ENCODE data around the gene ATG2A. TPM values are rescaled to one million over a fixed set of nuclear protein-coding genes. Genes with fewer than 3 reads are reported as not detected.
"Not testable (repeated sequence)": the region's sequence is repeated elsewhere in the genome, so short reads cannot be mapped to it uniquely, and the experiment has no call there.

ATG2A gene
- total RNA-seq, 1 donor from 2014 or later, result 8.1 TPM

GRCh38 chr11:64854534-64855502 lies 62.2 kb downstream of the ATG2A start:
- DNase-seq, result no peak

GRCh38 chr11:64854157-64854533 lies 62.9 kb downstream of the ATG2A start:
- DNase-seq, result no peak

- DNase-seq, result no peak
Observed at GRCh38 chr11:64853709-64854108, 63.3 kb downstream of the ATG2A start.

GRCh38 chr11:64852804-64853509 lies 64.1 kb downstream of the ATG2A start:
- no peak for DNase-seq

GRCh38 chr11:64851831-64852351 lies 65.1 kb downstream of the ATG2A start:
- no peak for DNase-seq

- no peak for DNase-seq
Observed at GRCh38 chr11:64850979-64851567, 65.9 kb downstream of the ATG2A start.

- DNase-seq, result no peak
Observed at GRCh38 chr11:64849598-64850356, 67.2 kb downstream of the ATG2A start.

GRCh38 chr11:64848826-64849597 lies 68.0 kb downstream of the ATG2A start:
- no peak for DNase-seq

- DNase-seq, result no peak
Observed at GRCh38 chr11:64848214-64848825, 68.7 kb downstream of the ATG2A start.

GRCh38 chr11:64846998-64847666 lies 69.9 kb downstream of the ATG2A start:
- DNase-seq, result peak; percentile 64

- DNase-seq, result not testable (repeated sequence)
Observed at GRCh38 chr11:64845776-64846129, 71.3 kb downstream of the ATG2A start.

GRCh38 chr11:64845129-64845775 lies 71.8 kb downstream of the ATG2A start:
- DNase-seq, result no peak

Small RNA genes within 50 kb of the gene (small RNA-seq; reads per million reads assigned to genes)
- not detected for gene MIR6749 (ENCODE audit: low replicate concordance)
- 0.07 reads per million for gene MIR6750 (ENCODE audit: low replicate concordance)

Other genes with a start within 250 kb of the ATG2A start
- gene NRXN2, start 194.0 kb downstream of the ATG2A start, total RNA-seq, result 8.5 TPM
- 5.1 TPM for gene RASGRP2, start 173.1 kb downstream of the ATG2A start, total RNA-seq
- gene PYGM, start 157.2 kb downstream of the ATG2A start, total RNA-seq, result 45.7 TPM
- 154 TPM for gene SF1, start 138.7 kb downstream of the ATG2A start, total RNA-seq
- gene MAP4K2, start 114.0 kb downstream of the ATG2A start, total RNA-seq, result 8.2 TPM
- 11.7 TPM for gene MEN1, start 106.7 kb downstream of the ATG2A start, total RNA-seq
- 9.7 TPM for gene CDC42BPG, start 72.6 kb downstream of the ATG2A start, total RNA-seq
- 27.1 TPM for gene EHD1, start 38.6 kb downstream of the ATG2A start, total RNA-seq
- 5.5 TPM for gene PPP2R5B, start 7.5 kb upstream of the ATG2A start, total RNA-seq
- not detected for gene GPHA2, start 18.7 kb upstream of the ATG2A start, total RNA-seq
- gene MAJIN, start 54.9 kb upstream of the ATG2A start, total RNA-seq, result not detected
- 0.20 TPM for gene BATF2, start 79.8 kb upstream of the ATG2A start, total RNA-seq
- gene ARL2, start 97.0 kb upstream of the ATG2A start, total RNA-seq, result 43.3 TPM
- 8.6 TPM for gene SNX15, start 110.2 kb upstream of the ATG2A start, total RNA-seq
- gene SAC3D1, start 124.0 kb upstream of the ATG2A start, total RNA-seq, result 3.5 TPM
- gene NAALADL1, start 141.3 kb upstream of the ATG2A start, total RNA-seq, result 9.0 TPM
- 4.1 TPM for gene CDCA5, start 166.8 kb upstream of the ATG2A start, total RNA-seq
- 20.5 TPM for gene ZFPL1, start 167.0 kb upstream of the ATG2A start, total RNA-seq
- gene VPS51, start 179.0 kb upstream of the ATG2A start, total RNA-seq, result 93.3 TPM
- 31.4 TPM for gene TM7SF2, start 194.7 kb upstream of the ATG2A start, total RNA-seq
- 3.3 TPM for gene ZNHIT2, start 200.5 kb upstream of the ATG2A start, total RNA-seq
- gene FAU, start 204.9 kb upstream of the ATG2A start, total RNA-seq, result 353 TPM
- 35.5 TPM for gene MRPL49, start 205.1 kb upstream of the ATG2A start, total RNA-seq
- gene SYVN1, start 217.3 kb upstream of the ATG2A start, total RNA-seq, result 12.0 TPM

All from skin of body (tissue), 3 donors.